NOMO-1 treated with dmso at 0.1 percent for 144 hours (cell line): ENCODE results near the gene SBF1.

Experiments used
- DNase-seq: peaks from one replicate; lab custom pipeline; 2025; ENCODE audit not compliant: unreplicated experiment; lab: John Stamatoyannopoulos, UW

The SBF1 gene

GRCh38 chr22:50469377-50470305, 5.2 kb downstream of the SBF1 start:
- peak; percentile 84 for DNase-seq

DNA sequence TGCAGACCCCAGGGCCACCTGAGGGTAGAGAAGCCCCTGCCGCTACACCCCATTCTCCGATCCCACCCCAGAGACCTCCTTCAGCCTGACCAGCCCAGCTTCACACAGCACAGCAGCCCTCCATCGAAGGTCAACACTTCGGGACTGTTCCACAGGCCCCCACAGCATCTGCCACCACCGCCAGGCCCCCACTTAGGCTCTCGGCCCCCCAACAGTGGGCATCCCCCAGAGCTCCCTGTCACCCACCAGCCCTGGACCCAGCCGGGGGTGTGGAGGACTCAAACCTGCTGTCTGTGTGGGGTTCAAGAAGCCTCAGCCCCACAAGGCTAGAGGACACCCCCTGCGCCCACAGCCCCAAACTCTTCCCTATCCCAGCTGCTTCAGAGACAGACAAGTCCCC, 6.2 kb downstream of the SBF1 start:
- no peak for DNase-seq

GRCh38 chr22:50467773-50468440, 6.9 kb downstream of the SBF1 start:
- no peak for DNase-seq

GRCh38 chr22:50467341-50467740, 7.5 kb downstream of the SBF1 start:
- DNase-seq: no peak

- DNase-seq: no peak
Observed at GRCh38 chr22:50465066-50465930, 9.5 kb downstream of the SBF1 start.

GRCh38 chr22:50464451-50464850, 10.4 kb downstream of the SBF1 start:
- DNase-seq: no peak

GRCh38 chr22:50463188-50463900, 11.5 kb downstream of the SBF1 start:
- no peak for DNase-seq

DNA sequence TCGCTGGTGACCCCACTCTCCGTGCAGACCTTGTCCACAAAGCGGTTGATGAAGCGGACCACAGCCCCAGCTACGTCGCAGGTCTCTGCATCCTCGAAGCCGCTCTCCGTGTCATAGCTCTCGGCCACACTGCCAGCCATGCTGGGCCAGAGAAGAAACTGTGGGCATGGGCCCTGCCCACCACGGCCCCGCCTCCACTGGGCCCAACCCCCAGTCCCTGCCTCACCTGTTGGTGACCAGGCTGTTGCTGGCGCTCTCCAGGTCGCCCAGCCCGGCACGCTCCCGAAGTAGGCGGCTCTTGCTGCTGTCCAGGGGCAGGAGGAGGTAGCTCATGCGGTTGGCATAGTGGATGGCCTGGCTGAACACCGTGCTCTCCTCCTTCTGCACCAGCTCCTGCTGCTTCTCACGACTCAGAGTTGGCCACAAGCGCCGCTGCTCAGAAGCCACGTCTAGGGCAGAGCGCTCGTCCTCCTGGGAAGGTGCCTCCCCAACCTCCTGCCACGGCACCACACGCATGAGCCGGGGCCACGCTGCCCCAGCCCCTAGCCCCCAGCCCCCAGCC, 12.8 kb downstream of the SBF1 start:
- no peak for DNase-seq

DNA sequence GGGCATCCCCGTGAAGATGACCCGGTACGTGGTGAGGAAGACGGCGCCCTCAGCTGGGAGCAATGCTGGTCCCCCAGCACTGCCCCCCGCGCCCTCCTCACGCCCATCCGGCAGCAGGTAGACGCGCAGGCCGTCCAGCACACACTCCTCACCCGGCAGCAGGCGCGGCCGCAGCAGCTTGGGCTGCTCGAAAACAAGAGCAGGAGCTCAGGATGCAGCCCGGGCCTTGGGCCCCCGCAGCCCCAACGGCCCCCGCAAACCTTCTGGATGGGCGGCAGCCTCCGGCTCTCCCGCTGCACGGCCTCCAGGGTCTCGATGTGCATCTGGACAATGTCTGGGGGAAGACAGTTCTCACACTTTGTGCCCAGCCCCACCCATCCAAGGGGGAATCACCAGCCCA, 13.3 kb downstream of the SBF1 start:
- DNase-seq: no peak

DNA sequence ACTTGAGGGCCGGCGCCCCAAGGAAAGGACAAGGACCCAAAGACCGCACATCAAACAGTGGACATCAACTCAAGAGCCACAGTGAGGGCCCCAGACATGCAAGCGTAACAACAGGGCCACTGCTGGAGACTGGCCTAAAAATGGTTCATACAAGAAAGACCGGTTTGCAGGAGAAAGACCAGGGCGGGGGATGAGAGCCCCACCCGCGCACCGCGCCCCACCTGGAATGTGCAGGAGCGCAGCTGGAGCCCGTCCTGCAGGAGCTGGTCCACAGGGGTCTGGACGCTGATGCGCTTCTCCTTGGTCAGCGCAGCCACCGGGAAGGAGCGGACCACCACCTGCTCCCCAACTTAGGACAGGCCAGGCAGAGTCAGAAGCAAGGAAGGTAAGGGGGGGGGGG, 13.9 kb downstream of the SBF1 start:
- DNase-seq: no peak

GRCh38 chr22:50459496-50460140, 15.2 kb downstream of the SBF1 start:
- DNase-seq: no peak

GRCh38 chr22:50459016-50459415, 15.8 kb downstream of the SBF1 start:
- no peak for DNase-seq

GRCh38 chr22:50456466-50457234, 18.2 kb downstream of the SBF1 start:
- no peak for DNase-seq

DNA sequence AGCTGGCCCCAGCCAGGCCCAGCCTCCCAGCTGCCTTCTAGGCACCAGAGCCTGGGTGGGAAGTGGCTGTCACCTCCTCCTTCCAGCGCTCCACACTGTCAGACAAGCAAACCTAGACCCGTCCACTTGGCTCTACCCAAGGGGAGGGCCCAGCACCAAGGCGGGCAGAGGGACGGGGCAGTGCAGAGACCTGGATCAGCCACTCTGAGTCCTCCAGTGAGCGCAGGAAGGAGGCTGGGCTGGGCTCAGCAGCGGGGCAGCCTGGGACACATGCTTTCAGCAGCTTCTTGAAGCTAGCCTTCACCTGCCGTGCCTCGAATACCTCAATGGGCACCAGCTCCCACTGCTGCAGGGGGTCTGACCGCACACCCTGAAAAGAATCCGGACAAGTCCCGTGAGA, 18.8 kb downstream of the SBF1 start:
- DNase-seq: no peak

DNA sequence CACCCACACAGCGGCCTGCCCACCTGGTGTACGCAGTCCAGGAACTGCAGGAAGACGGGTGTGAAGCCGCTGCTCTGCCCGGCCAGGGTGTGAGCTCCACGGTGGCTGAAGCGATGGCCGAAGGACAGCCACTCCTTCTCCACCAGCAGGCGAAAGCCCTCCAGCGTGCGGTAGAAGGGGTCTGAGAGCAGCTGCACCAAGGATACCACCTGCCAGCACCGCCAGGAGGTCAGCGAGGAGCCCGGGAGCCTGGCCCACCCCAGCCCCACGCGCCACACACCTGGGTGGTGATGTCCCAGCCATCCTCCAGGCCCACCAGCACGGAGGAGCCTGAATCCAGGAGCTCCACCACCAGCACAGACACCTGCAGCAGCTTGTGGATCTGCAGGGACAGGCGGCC, 19.6 kb downstream of the SBF1 start:
- no peak for DNase-seq

DNA sequence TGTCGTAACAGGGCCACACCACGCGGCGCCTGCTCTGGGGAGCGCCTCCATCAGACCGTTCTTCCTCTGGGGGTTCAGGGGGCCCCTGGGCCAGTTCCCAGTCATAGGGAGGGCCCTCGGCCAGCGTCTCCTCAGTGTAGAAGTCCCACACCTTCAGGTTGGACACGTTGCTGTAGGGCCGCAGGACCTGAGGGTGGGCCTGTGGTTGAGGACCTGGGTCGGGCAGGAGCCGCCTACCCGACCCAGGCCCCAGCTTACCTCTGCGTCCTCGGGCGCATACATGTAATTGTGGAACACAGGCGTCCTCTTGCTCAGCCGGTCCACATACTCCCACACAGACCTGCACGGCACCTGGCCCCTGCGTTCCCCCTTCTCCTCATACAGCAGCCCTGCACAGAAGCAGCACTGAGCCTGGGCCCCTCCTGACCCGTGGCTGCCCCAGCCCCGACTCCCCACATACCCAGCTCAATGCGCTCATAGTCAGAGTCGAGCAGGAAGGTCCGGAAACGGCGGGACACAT, 20.2 kb downstream of the SBF1 start:
- no peak for DNase-seq

DNA sequence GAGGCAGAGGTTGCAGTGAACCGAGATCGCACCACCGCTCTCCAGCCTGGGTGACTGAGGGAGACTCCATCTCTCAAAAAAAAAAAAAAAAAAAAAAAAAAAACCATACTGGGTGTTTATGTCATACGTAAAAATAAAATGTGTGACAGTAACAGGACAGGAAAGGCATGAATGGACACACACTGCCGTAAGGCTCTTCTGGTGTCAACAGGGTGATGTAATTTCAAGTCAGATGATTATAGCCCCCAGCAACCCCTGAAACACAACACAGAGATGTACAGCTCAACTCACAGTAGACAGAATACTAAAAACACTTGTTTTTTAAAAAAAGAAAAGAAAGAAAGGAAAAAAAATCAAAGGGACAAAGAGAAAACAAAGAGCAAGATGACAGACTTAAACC, 22.2 kb downstream of the SBF1 start:
- no peak for DNase-seq

DNA sequence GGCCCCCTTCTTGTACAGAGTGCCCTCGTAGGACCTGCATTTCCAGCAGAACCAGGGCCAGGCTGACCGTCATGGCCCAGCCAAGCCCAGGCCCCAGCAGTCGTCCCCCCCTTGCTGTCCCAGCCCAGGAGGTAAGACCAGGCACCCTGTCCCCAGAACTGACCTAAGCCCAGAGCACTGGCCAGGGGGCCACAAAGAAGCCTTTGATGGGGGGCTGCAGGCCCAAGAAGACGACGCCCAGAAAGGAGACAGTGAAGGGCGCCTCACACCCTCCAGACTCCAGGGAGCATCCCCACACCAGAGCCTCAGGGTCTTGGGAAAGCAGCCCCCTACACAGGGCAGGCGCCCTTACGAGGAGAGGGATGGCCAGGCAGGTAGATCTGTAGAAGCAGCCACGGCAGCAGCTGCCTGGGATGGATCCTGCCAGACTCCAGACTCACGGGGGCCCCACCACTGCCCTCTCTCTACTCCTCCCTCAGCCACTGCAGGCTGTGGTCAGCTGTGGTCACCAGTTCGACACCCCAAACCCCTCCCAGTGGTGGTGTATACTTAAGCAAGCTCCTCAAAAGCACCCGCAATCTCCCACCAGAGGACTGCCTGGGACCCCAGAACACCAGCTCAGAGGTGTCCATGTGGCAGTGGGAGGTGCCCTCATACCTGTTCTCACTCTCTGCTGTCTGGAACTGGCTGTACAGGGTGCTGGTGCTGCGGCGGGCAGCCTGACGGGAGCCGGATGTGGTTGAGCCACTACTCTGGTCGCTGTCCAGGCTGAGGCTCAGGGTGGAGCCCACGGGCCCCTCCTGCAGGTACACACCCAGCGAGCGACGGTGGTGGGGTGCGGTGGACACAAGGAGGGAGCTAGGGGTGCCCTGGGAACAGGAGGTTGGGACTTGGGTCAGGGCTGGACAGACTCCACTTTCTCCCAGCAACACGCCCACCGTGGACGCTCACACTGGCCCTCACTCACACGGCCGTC, 27.0 kb downstream of the SBF1 start:
- no peak for DNase-seq
